ENCODE results near the gene RILPL2.
"Not testable (repeated sequence)": the region's sequence is repeated elsewhere in the genome, so short reads cannot be mapped to it uniquely, and the experiment has no call there.

Gene RILPL2

GRCh38 chr12:123384994-123385376, 51.5 kb downstream of the RILPL2 start:
- DNase-seq, result no peak
- H3K4me1 ChIP-seq, result no peaks in the 10 kb centered on the region; the same call in 1 of the 2 replicates
- peak overlapping the region; percentile 95 for H3K4me3 ChIP-seq (ENCODE audit: low read depth, low read length)
- H3K9me3 ChIP-seq, result no peaks in the 10 kb centered on the region
- no peak for TF ChIP-seq CTCF (IDR thresholded peaks at IDR 0.05; ENCODE audit: low read depth, low read length)
- H3K27me3 ChIP-seq, result no peaks in the 10 kb centered on the region
- H3K36me3 ChIP-seq, result no peaks in the 10 kb centered on the region

- Histone ChIP-seq H3K4me3 (ENCODE audit: low read depth, low read length) (peak overlapping the region; percentile 95), H3K4me1 (no peaks in the 10 kb centered on the region; the same call in 1 of the 2 replicates), H3K9me3 (no peaks in the 10 kb centered on the region), H3K36me3 (no peaks in the 10 kb centered on the region), H3K27me3 (no peaks in the 10 kb centered on the region)
- TF ChIP-seq CTCF (IDR thresholded peaks at IDR 0.05; ENCODE audit: low read depth, low read length), result no peak
- DNase-seq, result no peak
Observed at GRCh38 chr12:123384318-123384993, 52.0 kb downstream of the RILPL2 start.

- no peak for DNase-seq
- Histone ChIP-seq H3K4me3 (ENCODE audit: low read depth, low read length) (no peak overlapping the region), H3K4me1 (no peaks in the 10 kb centered on the region; the same call in 1 of the 2 replicates), H3K27me3 (no peaks in the 10 kb centered on the region), H3K36me3 (no peaks in the 10 kb centered on the region), H3K9me3 (no peaks in the 10 kb centered on the region)
- no peak for TF ChIP-seq CTCF (IDR thresholded peaks at IDR 0.05; ENCODE audit: low read depth, low read length)
Observed at GRCh38 chr12:123382684-123383083, 53.8 kb downstream of the RILPL2 start.

- no peak for DNase-seq
- TF ChIP-seq CTCF (IDR thresholded peaks at IDR 0.05; ENCODE audit: low read depth, low read length), result no peak
- Histone ChIP-seq H3K4me1 (no peaks in the 10 kb centered on the region), H3K4me3 (ENCODE audit: low read depth, low read length) (no peak overlapping the region), H3K36me3 (no peaks in the 10 kb centered on the region), H3K9me3 (no peaks in the 10 kb centered on the region), H3K27me3 (no peaks in the 10 kb centered on the region)
Observed at GRCh38 chr12:123379391-123379790, 57.1 kb downstream of the RILPL2 start.

- H3K9me3 ChIP-seq; H3K4me3 ChIP-seq (ENCODE audit: low read depth, low read length); H3K36me3 ChIP-seq; H3K27me3 ChIP-seq; DNase-seq; H3K4me1 ChIP-seq: not testable (repeated sequence)
Observed at GRCh38 chr12:123372415-123372814, 64.1 kb downstream of the RILPL2 start.

GRCh38 chr12:123371667-123372368, 64.7 kb downstream of the RILPL2 start:
- not testable (repeated sequence) for H3K4me3 ChIP-seq (ENCODE audit: low read depth, low read length); H3K36me3 ChIP-seq; DNase-seq; H3K27me3 ChIP-seq; H3K9me3 ChIP-seq; H3K4me1 ChIP-seq

- H3K4me1 ChIP-seq, result no peaks in the 10 kb centered on the region
- DNase-seq, result no peak
- H3K27me3 ChIP-seq, result no peaks in the 10 kb centered on the region
- peaks cover 4% of the 10 kb centered on the region; the same call in 1 of the 2 replicates for H3K36me3 ChIP-seq
- no peak overlapping the region for H3K4me3 ChIP-seq (ENCODE audit: low read depth, low read length)
- no peak for TF ChIP-seq CTCF (IDR thresholded peaks at IDR 0.05; ENCODE audit: low read depth, low read length)
- no peaks in the 10 kb centered on the region for H3K9me3 ChIP-seq
Observed at GRCh38 chr12:123369229-123369628, 67.3 kb downstream of the RILPL2 start.

- not testable (repeated sequence) for H3K27me3 ChIP-seq; H3K36me3 ChIP-seq; H3K4me3 ChIP-seq (ENCODE audit: low read depth, low read length); H3K9me3 ChIP-seq; H3K4me1 ChIP-seq; DNase-seq
Observed at GRCh38 chr12:123368431-123368830, 68.1 kb downstream of the RILPL2 start.
